HG02588 (cell line): ENCODE measurements around the gene RBM4B.
A peak's percentile ranks its signal among the peaks of the same experiment; 100 is the strongest.
"Not testable (repeated sequence)": the region's sequence is repeated elsewhere in the genome, so short reads cannot be mapped to it uniquely, and the experiment has no call there.

Source experiments
- ATAC-seq: cut with Tn5 transposase; IDR thresholded peaks from one replicate; pipeline ENCODE4 v1.9.1; 2021; ENCODE audit warnings: mild to moderate bottlenecking, moderate library complexity; ENCODE audit not compliant: unreplicated experiment

The RBM4B gene

DNA sequence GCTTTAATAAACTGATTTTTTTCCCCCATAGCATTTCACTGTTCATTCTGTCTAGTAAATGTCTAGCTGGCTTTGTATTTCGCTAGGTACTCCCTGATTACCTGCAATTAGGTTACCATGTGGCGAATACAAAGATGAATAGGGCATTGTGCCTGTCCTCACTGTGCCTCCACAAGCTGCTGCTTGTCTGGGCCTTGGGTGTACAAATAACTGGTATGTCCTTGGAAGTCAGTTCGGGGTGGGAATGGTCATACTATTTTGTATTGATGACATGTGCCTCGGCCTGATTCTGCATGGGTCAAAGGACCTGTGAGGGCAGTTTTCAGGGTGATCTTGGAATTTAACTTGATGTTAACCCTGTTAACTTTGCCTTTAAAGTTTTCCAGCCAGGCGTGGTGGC, 27.8 kb downstream of the RBM4B start:
- ATAC-seq: no peak

DNA sequence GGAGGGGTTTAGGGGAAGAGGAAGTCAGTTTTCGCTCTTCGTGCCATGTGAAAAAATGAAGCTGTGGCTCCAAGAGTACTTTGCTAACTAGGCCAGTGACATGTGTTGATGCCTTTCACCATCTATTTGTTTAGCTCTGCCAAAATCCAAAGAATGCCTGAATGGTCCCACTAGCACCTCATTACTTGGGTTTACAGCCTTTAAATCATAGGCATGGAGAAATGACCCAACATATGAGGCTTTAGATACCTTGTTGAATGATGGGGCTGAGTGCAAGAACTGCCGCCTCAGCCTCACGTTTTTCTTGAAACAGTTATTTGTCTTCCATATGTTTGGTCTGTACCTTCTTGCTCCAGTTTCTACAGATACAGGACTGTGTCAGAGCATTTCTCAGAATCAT, 30.9 kb downstream of the RBM4B start:
- no peak for ATAC-seq

DNA sequence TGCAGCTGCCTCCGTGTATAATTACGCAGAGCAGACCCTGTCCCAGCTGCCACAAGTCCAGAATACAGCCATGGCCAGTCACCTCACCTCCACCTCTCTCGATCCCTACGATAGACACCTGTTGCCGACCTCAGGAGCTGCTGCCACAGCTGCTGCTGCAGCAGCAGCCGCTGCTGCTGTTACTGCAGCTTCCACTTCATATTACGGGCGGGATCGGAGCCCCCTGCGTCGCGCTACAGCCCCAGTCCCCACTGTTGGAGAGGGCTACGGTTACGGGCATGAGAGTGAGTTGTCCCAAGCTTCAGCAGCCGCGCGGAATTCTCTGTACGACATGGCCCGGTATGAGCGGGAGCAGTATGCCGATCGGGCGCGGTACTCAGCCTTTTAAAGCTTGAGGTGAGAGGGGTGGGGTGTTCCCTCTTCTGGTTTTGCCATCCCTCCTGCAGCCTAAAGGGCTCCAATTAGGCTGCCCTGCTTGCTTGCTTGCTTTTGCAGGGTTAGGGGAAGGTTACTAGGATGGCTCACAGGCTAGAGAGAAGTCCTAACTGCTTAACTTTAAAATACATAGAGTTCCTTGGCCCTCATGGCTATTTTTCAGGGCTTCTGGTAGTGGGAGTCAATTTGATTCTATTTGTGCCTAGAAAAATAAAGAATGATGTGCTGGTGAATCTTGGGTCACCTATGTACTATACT, 33.8 kb downstream of the RBM4B start:
- ATAC-seq: no peak

DNA sequence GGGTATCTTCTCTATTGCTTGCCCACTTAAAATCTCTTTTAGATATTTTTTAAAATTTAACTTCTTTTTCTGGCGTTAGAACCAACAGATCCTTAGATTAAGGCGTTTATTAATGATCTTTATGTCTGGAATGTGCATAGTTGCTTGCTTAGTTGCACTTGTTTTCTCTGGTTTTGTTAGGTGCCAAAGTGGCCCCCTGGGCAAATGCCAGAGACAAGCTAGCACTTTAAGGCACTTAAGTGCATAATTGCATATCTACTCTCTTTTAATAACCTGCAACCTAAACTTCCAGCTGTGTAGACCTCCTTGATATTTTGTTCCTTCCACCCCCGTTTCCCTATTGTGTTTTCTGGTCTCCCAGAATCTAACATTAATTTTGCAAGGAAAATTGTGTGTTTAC, 35.9 kb downstream of the RBM4B start:
- no peak for ATAC-seq

DNA sequence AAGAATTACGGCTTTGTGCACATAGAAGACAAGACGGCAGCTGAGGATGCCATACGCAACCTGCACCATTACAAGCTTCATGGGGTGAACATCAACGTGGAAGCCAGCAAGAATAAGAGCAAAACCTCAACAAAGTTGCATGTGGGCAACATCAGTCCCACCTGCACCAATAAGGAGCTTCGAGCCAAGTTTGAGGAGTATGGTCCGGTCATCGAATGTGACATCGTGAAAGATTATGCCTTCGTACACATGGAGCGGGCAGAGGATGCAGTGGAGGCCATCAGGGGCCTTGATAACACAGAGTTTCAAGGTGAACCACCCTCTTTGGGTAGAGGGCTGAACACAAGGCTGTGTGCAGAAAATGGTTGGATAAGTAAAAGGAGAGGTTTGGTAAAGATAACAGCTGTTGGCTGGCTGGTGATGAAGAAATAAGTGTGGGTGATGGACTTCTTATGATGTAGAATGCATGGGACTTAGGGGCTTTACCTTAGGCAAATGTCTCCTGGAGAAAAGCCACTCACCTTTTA, 37.8 kb downstream of the RBM4B start:
- not testable (repeated sequence) for ATAC-seq

DNA sequence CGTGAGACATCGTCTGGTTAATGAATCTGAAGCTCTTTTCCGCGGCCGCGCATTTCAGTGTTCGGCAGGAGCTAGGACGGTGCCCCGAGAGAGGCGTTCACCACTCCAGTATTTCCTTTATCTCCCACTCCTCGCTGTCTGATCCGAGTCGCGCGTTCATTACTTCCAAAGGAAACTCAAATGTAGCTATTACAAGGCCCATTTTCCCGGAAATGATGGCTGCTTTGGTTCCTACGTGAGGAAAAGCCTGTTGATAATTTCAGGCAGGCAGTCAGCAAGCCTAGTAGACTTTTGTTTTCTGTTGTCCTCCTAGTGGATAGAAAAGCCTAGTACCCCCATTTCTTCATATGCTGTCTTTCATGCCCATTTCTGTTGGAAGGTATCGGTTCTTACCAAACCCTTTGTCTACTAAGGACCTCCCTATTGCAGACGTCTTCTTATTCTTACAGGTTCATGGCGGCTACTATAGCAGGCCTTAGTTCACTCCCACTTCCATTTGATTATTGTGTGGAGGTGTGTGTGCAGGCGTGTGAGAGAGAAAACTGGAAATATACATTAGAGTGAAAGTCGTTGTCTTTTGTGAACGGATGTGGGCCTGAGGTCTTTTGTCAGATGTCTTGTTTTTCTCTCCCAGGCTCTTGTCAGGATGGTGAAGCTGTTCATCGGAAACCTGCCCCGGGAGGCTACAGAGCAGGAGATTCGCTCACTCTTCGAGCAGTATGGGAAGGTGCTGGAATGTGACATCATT, 38.4 kb downstream of the RBM4B start:
- ATAC-seq: no peak

DNA sequence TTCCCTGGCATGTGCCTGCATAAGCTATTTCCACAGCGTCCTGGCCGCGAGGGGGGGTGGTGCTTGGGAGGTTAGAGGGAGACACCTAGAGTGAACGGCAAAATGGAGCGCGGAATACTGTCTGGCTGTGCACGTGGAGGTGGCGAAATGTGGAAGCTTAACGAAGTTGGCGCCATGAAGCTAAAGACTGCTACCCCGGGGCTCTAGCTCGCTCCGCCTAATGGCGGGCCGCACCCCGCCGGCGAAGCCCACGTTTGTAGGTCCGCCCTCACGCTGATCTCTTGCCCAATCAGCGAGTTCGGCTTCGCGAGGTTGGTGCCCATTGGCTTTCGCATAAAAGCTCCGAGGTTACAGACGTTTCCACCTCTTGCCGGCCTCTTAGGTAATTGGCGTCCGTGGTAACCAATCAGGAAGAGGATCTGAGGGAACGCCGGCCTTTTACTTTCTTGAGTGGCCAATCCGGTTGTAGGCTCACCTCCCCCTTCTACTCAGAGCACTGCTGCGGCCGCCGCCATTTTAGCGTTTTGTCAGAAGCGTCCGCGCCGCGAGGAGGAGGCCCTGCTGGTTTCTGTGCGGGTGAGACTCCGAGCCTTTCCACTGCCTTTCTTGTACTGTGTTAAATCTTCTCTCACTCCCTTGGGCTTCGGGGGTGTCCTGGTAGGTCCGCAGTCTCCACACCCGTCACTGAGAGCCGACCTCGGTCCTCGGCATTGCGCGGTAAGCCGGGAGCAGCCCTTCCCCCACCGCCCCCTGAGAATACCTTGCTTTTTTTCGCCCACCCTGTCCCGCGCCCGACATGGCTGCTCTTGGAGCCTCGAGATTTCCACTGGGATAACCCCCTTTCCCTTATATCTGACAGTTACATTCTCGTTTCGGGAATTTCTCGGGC, 39.3 kb downstream of the RBM4B start, which contains the start of gene RBM4:
Gene RBM4, plus strand, starts transcription at position 527 of the 889 bp plus-strand sequence. CDS start 1,009 bp downstream, outside the sequence.
- ATAC-seq: peak; percentile 96

DNA sequence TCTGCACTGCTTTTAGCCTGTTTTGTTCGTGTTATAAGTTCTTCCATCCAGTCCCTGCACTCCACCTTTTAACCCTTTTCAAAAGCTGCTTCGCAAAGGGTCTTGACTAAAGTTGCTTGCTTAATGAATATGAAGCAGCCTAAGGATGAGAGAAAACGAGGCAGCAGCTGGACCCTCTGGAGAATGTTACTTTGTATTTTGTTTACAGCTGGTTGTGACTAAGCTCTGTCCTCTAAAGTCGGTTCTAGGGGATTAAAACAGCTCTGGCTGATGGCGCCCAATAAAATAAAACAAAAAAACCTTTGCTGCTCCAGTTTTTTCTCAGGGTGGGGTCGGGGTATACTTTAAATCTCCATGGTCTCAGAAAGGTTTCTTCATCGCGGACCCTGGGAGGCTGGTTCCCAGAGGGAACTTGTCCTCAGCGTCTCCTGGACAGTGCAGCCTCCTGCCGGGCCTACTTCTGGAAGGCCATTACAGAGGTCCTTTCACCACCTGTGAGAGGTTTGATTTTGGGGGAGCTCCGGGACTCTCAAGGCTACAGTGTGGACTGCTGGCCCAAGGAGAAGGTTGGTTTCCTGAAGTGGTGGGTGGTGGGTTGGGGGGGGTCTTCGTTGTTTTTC, 40.0 kb downstream of the RBM4B start:
- no peak for ATAC-seq

DNA sequence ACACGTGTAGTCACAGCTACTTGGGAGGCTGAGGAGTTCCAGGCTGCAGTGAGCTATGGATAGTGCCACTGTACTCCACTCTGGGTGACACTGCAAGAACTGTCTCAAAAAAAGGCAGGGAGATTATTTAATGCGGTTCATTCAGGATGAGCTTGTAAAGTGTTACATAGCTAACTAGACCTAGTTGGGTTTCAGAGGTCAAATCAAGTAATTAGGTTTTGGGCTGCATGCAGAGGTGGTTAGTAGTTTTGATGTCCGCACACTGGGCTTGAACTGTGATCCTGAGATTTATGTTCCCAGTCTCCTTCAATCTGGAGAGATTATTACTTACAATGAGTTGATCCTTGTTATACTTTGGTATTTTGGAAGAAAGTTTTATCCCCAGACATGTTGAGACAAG, 41.3 kb downstream of the RBM4B start:
- no peak for ATAC-seq

DNA sequence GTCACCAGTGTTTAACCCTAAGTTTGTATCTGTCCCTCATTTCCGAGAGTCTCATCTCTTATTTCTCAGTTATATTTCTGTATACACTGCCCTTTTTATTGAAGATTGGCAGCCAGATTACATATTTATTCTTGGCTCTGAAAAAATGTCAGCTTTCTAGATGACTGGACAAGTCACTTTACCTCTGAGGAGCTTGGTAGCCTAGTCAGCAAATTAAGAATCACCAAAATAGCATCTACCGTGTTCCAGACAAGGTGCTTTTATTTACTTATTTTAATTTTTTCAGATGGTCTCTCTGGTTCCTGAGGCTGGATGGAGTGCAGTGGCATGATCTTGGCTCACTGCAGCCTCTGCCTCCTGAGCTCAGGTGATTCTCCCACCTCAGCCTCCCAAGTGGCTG, 44.7 kb downstream of the RBM4B start:
- no peak for ATAC-seq

DNA sequence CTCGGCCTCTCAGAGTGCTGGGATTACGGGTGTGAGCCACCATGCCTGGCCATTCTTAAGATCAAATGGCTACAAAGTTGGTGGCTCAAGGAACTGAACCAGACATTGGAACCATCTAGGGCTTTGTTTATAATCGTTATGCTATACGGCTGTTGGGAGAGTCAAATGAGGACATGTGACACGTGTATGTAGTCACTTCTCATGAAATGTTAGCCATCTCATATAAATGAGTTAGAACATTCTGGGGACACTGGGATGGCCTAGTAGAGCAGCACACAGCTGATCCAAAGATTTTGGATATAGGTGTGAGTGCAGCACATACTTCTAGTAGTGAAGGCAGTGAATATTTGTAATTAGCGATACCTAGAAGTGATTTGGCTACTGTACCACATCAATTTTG, 45.8 kb downstream of the RBM4B start:
- no peak for ATAC-seq

DNA sequence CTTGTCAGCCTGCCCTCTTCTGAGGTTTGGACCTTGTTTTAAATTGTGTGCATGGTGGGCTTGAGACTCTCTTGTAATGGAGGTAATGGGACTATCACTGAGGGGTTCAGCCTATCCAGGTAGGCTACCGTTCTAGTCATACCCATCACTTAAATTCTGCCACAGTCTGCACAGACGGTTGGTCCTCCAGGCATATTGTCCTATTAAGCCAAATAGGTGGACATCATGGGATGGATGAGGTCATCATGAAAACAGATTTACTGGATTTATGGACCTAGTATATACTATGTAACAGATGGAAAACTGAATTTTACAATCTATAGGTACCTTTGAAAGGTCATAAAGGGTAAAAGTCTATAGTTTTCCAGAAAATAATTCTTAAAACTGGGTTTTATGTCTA, 48.3 kb downstream of the RBM4B start:
- ATAC-seq: no peak

DNA sequence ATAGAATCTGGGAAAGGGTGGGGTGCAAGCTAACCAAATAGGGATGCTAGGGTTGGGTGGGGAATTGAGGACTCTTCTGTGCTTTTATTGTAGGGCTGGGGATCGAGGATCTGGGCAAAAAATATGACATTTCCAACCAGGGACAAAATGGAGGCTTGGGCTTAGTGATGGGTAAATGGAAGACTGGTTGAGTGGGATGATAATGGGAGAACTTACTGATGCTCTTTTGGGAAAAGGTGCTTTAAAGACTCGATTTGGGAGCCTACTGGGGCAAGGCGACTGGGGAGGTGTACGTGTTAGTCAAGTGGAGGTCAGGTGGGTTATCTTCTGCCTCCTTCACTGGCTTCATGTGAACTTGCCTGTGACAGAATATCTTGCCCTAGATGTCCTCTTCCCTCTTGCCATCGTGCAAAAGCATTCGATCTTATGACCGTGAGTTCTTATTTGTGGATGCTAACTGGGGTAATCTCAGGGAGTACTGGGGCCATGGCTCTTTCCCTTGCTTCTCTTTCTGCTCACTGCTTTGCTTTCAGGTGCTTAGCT, 49.6 kb downstream of the RBM4B start:
- ATAC-seq: no peak

DNA sequence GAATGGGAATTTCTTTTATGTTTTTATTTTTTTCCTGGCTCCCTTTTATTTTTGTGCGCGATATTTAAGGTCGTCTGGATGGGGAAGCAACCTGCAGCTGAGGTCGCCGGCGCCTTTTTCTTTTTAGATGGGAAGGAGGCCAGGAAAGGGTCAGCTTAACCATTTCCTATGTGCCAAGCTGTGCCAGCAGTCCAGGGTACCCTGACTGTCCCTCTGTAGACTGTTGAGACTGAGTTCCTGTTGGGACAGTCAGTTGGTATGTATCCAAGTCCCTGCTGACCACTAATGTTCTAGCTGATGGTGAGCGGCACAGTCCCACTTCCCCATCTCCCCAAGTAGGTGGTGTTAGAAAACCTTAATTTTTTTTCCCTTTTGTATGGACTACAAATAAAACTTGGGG, 50.8 kb downstream of the RBM4B start:
- ATAC-seq: no peak

DNA sequence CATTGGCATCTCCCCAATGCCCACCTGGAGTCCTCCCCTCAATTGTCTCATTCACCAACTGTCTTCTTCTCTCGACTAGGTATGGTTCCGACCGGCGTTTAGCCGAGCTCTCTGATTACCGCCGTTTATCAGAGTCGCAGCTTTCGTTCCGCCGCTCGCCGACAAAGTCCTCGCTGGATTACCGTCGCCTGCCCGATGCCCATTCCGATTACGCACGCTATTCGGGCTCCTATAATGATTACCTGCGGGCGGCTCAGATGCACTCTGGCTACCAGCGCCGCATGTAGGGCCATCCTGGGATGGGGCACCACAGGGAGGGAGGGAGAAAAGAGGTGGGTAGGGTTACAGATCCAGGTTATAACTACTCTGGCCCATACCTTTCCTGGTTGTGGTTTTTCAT, 51.3 kb downstream of the RBM4B start:
- no peak for ATAC-seq

DNA sequence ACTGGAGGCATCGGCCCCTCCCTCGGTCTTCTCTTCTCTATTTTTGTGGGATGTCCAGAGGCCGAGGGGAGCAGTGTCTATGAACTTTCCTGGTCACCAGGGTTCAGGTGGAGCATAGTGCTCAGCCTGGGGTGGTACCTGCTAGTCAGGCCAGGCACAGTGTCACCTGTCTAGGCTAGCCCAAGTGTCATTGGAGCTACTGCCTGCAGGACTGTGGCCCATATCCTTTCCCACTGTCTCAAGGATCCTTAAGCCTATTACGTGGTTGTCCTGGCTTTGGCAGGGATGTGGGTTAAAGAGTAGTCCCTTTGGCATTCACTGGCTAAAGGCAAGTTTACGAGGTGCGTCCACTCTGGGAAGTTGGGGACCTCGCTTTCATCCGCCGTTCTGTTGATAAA, 51.9 kb downstream of the RBM4B start:
- ATAC-seq: no peak

DNA sequence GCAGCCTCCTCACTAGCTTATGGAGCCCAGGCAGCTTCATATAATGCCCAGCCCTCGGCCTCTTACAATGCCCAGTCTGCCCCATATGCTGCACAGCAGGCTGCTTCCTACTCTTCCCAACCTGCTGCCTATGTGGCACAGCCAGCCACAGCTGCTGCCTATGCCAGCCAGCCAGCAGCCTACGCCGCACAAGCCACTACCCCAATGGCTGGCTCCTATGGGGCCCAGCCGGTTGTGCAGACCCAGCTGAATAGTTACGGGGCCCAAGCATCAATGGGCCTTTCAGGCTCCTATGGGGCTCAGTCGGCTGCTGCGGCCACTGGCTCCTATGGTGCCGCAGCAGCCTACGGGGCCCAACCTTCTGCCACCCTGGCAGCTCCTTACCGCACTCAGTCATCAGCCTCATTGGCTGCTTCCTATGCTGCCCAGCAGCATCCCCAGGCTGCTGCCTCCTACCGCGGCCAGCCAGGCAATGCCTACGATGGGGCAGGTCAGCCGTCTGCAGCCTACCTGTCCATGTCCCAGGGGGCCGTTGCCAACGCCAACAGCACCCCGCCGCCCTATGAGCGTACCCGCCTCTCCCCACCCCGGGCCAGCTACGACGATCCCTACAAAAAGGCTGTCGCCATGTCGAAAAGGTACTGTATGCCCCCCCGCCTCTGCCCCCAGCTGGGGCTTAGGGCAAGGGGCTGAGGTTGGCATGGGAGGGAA, 52.5 kb downstream of the RBM4B start:
- ATAC-seq: no peak

DNA sequence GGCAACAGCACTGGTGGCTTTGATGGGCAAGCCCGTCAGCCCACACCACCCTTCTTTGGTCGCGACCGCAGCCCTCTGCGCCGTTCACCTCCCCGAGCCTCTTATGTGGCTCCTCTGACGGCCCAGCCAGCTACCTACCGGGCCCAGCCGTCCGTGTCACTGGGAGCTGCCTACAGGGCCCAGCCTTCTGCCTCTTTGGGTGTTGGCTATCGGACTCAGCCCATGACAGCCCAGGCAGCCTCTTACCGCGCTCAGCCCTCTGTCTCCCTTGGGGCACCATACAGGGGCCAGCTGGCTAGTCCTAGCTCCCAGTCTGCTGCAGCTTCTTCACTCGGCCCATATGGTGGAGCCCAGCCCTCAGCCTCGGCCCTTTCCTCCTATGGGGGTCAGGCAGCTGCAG, 53.2 kb downstream of the RBM4B start:
- ATAC-seq: no peak

DNA sequence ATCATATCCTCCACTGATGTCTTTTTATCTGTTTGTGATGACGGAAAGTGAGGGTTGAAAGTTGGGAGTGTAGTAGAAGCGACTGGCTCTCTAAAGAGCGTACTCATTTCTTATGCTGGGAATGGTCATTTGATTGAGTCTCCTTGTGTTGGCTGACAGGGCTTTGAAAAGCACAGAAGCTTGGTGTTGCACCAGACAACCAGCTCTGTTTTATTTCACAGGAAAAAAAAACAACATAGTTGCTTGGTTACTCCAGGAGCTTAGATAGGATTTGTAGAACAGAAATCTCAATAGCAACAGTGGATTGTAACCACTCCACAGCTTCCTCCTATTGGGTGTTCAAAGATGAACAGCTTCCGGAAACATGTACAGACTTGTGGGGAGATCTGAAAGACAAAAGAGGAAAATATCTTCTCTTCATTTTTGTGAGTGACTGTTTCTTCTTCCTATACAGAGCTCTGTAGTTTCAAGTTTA, 58.6 kb downstream of the RBM4B start:
- ATAC-seq: no peak
